HG03135 (cell line): ENCODE results near the gene PET117.
"Not testable (repeated sequence)": the region's sequence is repeated elsewhere in the genome, so short reads cannot be mapped to it uniquely, and the experiment has no call there.

ENCODE experiments used
- ATAC-seq: cut with Tn5 transposase; IDR thresholded peaks from one replicate; pipeline ENCODE4 v1.9.1; 2021; ENCODE audit warnings: mild to moderate bottlenecking, moderate library complexity; ENCODE audit not compliant: unreplicated experiment

PET117 gene

GRCh38 chr20:18156045-18156444, 18.4 kb downstream of the PET117 start:
- no peak for ATAC-seq

DNA sequence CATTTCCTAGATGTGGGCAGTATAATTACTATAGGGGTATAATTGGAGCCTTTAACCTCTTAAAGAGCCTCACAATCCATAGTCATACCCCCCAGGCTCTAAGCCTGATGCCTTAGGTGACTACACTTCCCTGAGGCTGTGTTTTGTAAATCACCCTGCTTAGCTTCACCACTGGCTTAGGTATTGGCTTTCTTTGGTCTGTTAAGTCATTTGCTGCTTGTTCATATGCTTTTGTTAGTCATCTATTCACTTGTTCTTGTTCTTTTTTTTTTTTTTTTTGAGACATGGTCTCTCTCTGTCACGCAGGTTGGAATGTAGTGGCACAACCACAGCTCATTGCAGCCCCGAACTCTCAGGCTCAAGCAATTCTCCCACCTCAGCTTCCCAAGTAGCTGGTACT, 26.7 kb downstream of the PET117 start:
- no peak for ATAC-seq

- no peak for ATAC-seq
These were observed 27.9 kb downstream of the PET117 start for GRCh38 chr20:18165553-18165952.

DNA sequence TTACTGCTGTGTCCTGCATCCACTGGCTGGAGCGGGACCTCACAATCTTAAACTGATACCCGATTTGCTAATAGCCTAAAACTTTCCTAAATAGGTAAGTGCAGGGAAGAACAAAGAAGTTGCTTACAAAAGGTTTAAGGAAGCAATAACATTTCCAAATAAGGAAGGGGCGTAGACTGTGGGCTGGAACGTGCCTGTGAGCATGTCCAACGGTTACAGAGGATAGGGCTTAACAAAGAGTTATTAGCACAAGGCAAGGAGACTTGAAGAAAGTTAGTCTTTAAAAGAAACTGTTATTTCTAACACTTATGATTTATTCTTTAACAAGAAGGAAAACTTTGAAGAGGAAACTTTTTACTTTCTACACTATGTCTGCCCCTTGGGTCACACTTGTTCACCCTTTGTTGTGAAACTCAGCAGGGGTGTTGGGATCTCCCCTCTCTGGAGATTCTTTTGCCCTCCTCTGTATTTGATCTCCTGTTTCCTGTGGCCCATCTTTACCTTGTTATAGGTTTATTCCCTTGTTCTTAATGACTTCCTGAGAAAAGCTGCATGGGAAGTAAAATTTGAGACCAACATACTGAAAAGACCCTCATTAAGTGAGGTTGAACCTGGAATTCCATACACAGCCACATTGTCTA, 28.7 kb downstream of the PET117 start:
- ATAC-seq, result no peak

DNA sequence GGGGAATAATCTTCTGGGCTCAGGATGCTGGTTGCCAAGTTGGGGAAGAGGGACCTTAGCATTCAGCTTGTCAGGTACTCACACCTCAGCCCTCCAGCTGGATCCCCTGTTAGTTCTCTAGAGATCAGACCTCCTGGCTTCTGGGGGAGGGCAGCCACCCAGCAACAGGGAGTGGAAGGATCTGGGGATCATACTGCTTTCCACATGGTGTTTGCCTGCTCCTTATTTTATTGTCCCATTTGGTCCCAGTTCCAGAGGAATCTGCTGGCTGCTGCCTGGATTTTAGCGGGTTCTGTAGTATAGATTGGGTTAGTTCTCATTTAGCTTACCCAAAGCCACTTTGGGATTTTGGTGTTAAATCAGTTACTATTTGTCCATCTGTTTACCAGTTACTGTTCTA, 29.3 kb downstream of the PET117 start:
- ATAC-seq, result no peak

- no peak for ATAC-seq
These were observed 34.7 kb downstream of the PET117 start for GRCh38 chr20:18172379-18172778.

- ATAC-seq, result no peak
These were observed 37.4 kb downstream of the PET117 start for GRCh38 chr20:18174906-18175683.

GRCh38 chr20:18176318-18176785, 38.7 kb downstream of the PET117 start:
- no peak for ATAC-seq

DNA sequence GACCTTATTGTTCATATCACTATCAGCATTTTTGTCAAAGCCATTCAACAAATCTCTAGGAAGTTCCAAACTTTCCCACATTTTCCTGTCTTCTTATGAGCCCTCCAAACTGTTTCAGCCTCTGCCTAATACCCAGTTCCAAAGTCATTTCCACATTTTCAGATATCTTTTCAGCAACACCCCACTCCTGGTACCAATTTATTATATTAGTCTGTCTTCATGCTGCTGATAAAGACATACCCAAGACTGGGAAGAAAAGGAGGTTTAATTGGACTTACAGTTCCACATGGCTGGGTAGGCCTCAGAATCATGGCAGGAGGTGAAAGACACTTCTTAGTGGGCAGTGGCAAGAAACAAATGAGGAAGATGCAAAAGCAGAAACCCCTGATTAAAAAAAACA, 42.7 kb downstream of the PET117 start:
- ATAC-seq, result not testable (repeated sequence)

- no peak for ATAC-seq
These were observed 43.2 kb downstream of the PET117 start for GRCh38 chr20:18180815-18181214.

DNA sequence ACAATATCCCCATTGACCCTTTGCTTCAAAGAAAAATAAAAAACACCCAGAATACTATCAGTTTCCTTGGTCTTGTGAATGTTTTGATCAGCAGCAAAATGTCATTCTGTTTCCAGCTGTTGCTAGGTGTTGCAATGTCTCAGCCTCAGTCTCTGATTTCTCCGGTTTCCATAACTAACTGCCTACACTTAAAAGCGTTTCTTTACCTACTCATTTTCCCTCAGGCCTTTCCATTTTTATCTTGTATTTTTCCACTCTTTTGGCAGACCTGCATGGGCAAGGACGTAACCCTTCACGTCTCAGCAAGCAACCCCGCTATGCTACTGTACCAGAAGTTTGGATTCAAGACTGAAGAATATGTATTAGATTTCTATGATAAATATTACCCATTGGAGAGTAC, 49.4 kb downstream of the PET117 start:
- ATAC-seq, result no peak

GRCh38 chr20:18188434-18188833, 50.8 kb downstream of the PET117 start:
- ATAC-seq, result no peak

DNA sequence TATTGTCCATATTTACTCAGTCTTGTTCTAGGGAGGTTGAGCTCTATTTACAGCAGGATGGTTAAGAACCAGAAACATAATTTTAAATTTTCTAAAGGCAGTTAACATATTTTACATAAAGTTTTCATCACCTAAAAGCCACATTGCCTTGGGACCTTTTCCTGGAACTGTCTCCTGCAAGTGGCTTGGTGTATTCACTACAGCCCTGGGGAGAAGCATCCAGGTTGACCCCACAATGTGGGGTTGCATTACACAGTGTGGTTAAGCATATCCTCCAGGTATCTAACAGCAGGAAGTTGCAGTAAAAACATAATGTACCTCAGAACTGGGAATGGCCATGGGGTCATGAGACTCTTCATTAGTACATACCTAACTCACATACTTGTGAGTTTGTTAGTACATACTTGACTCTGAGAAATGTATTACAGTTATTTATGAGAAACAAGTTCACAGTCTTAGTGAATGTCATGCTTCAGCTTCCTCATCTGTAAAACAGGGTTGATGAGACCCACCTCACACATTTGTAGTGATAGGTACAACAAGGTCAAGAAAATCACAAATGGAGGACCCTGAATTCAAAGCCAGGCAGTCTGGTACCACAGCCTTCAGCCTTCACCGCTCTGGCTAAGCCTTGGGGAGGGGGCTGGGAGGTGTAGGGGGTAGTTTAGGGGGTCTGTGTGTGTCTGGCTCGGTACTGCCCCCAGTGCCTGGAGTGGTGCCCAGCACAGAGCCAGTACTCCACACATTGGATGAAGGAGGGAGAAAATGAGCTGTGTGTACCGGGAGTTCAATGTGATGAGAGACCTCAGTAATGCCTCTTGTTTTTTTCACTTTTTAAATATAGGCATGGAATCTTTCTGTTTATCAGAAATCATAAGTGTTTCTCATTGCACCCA, 52.9 kb downstream of the PET117 start:
- ATAC-seq, result no peak

DNA sequence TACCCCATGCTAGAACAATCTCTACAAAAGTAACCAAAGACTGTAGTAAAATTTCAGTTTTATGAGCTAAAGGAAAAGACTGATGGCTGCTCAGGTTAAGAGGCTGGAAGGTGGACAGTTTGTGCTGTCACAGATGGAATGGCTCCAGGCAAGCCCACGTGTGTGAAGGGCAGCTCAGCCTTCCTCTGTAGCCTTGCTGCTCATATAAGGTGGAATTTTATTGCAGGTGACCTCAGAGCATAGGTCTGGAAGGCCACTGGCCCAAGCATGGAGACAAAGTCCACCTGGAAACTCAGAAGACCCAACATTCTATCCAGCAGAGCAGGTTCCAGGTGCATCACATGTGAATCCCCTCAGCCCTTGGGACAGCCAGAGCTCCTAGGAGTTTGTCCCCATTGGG, 53.6 kb downstream of the PET117 start:
- no peak for ATAC-seq
